Subcutaneous adipose tissue (tissue), 4 donors: ENCODE data around the gene LURAP1L. TPM values are rescaled to one million over a fixed set of nuclear protein-coding genes. Genes with fewer than 3 reads are reported as not detected.

Source experiments
- CTCF ChIP-seq: fragments of 450-650 bp; IDR thresholded peaks from one replicate; pipeline ENCODE4 v1.5.1; 2016; ENCODE audit warnings: low read depth, mild to moderate bottlenecking, control low read depth, antibody characterized with exemption, moderate library complexity
- total RNA-seq, 4 donors: library from RNA; depleted of rRNA; stranded (reverse); fragments of >200 nt; gene quantifications; one replicate each; pipeline ENCODE4 v1.1.0, GENCODE V29; 2016

The LURAP1L gene
- total RNA-seq, 4 donors from 2014 or later: 12.6 to 22.0 (median 16.7) TPM

GRCh38 chr9:12739014-12739652, 35.7 kb upstream of the LURAP1L start:
- no peak for TF ChIP-seq CTCF

- TF ChIP-seq CTCF: no peak
Observed at GRCh38 chr9:12740845-12741244, 34.0 kb upstream of the LURAP1L start.

GRCh38 chr9:12748016-12748415, 26.8 kb upstream of the LURAP1L start:
- TF ChIP-seq CTCF: no peak

- TF ChIP-seq CTCF: no peak
Observed at GRCh38 chr9:12748954-12749353, 25.9 kb upstream of the LURAP1L start.

GRCh38 chr9:12753931-12754330, 20.9 kb upstream of the LURAP1L start:
- no peak for TF ChIP-seq CTCF

GRCh38 chr9:12759761-12760160, 15.1 kb upstream of the LURAP1L start:
- no peak for TF ChIP-seq CTCF

GRCh38 chr9:12760758-12761157, 14.1 kb upstream of the LURAP1L start:
- TF ChIP-seq CTCF: no peak
